GM19240 (cell line): ENCODE results near the gene F13A1.

Experiments
- DNase-seq: peaks from one replicate; pipeline ENCODE4 v3.0.0; 2011; ENCODE audit warnings: low spot score; ENCODE audit not compliant: insufficient read length

The F13A1 gene

DNA sequence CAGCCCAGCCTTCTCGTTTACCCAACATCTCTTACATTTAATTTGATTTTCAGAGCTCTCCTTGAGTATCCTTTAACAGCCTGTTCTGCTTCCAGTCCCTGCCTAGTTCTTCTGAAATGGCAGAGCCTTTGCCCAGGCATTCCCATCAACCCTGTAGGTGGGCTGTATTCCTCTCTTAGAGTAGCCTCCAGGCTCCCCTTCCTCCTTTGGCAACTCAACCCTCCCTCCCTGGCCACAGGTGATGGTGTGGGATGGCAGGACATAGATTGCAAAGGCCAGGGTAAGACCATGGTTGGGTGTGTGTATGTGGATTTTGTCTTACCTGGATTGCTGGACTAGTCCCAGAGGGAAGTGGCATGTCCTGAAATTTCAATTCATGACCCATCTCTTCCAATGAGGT, 125.4 kb downstream of the F13A1 start:
- DNase-seq = no peak

DNA sequence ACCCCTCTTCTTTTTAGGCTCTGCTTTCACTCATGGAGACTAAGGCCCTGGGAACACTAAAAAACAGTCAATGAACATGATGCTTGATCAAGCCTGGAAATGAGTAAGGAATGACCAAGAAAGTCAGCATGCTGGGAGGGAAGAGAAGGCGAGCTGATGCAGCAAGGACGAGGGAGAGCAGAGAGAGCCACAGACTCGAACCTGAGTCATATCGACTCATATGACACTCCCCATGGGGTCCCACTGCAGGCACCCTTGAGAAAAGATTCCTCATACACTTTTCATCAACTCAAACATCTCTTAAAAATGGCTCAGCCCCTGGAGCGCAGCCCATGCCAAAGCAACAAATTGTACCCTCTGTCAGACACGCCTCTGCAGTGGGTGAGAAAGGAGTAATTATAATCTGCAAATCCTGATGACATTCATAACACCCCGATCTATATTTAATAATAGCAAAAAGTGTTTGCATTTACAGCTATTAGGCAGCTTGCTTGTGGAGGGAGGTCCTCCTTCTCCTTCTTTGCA, 127.2 kb downstream of the F13A1 start:
- DNase-seq = no peak

DNA sequence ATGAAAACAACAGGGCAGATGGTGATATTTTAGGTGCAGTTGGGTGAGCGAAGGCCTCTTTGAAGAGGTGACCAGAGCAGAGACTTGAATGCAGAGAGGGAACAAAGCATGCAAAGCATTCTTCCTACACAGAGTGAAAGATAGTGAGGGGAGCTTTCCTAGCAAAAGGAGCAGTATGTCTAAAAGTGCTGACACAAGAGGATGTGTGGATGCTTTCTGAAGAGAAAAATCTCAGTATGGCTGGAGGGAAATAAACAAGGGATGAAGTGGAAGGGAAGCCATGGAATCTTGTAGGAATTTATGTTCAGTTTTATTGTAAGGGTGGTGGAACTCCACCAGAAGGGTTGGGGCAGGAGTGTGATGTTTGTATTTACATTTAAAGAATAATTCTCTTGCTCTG, 128.6 kb downstream of the F13A1 start:
- DNase-seq = no peak

DNA sequence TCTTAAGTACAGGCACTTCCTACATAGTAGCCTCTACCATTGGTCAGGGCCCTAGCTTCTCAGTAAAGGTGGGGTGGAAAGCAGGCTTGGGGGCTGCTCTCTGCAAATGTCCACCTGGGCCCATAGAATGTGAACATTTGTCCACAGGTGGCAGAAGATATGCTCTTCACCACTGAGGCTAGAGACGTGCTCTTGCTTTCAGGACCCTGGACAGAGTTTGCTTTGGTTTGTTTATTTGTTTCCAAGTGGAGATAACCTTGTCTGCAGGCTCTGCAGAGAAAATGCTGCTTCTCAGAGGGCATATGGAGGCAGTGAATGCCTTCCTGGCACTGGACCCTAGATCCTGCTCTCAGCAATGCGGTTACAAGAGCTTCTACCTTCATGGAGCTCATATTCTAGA, 129.0 kb downstream of the F13A1 start:
- DNase-seq = no peak

DNA sequence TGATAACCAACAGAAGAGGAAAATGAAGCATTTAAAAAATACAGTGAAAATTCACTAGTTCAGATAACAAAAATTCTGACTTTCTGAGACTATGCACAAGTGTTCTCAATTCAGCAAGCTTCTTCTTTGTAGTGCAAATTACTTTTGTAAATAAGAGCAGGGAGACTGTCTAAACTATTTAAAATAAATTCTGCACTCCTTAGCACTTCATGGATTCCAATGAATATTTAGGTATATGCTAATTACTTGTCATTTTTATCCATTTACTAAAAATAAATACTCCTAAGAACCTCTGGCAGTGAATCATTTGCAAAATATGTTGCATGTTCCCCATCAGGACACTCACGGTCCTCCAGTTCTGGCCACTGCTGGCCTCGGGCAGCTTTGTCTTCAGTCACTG, 139.8 kb downstream of the F13A1 start:
- DNase-seq = no peak

DNA sequence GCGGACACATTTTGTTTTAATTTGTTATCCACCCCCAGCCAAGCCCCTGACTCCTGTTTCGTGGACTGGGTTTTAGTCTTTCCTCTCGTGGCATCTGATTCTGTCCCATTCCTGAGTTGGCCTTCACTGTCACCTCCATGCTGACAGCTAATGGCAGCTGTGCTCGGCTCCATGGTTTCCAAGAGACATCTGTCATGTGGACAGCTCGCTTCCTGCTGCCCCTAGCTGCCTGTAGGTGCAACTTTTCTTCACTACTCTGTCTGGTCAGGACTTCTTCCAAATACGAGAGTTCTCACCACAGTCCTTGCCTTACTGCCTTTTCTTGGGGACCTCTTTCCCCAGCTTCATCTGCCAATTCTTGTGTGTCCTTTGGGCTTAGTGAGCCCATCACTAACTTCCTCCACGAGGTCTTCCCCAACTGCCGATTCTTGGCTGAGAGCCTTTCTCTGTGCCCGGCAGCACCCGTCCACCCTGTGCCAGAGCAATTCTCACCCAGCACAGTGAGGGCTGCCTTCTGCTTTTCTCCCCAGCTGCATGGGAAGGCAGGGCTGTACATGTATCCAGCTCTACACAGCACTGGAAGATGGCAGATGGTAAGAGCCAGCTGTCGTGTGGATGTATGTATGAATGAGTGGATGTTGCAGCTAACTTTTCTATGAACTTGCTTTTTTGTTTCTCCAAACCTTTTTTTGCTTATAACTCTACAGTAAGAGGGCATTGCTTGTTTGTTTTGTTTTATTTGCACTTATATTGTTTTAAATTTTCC, 140.4 kb downstream of the F13A1 start:
- no peak for DNase-seq

DNA sequence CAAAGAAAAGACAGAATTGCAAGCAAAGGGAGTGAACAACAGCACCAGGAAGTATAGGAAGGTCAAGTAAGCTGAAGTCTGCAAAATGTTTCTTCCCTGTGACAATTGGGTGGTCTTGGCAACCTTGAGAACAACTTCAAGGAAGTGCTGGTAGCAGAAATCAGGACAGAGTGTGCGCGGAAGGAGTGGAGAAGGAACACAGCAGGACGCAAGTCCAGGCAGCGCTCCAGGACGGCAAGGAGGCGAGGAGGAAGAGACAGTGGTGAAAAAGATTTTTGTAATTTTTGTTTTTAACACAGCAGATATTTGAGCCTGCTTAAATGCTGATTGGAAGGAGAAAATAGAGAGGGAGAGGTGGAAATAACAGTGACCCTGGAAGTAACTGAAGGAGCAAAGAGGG, 141.7 kb downstream of the F13A1 start:
- no peak for DNase-seq

DNA sequence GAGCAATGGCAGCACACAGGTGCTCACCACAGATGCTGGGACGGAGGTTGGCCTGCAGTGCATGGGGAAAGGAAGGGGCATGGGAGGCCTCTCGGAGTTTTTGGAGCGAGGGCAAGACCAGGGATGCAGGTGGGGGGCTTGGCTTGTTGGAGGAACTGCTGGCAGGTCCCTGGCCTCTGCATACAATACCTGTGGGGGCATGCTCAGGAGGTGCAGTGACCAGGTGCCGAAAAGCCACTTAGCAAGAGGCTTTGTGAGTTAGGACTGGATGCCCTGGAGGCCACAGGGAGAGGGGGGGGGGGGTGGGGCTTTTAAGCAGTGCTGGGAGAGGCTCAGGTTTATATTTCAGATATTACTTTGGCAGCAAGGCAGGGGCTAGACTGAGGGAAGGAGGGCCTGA, 142.7 kb downstream of the F13A1 start:
- no peak for DNase-seq

DNA sequence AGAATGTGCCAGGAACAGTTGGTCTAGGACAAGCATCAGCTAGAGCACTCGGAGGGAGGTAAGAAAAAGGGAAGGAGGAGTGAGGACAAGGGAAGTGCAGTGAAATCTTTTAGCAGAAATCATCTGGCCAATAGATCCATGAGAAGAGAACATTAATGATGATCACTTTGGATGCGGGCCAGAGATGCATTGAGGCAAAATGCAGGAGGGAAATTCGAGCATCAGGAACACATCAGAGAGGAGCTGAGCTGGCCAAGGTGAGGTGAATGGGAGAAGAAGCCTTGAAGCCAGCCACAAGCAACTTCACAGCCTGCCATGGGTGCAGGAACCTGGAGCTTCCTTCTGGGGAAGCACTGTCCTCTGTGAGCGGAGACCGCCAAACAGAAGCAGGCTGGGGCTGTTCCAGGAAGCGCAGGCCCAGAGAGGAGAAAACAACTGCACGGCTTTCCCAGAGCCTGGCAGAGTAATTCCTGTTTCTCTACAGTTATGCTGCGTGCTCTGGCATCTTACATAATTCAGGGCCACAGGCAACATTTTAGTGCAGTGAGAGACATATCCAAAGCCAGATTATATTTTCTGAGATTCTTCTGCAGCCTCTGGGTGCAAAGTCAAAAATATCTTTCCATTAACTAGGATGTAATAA, 143.8 kb downstream of the F13A1 start:
- DNase-seq = no peak

DNA sequence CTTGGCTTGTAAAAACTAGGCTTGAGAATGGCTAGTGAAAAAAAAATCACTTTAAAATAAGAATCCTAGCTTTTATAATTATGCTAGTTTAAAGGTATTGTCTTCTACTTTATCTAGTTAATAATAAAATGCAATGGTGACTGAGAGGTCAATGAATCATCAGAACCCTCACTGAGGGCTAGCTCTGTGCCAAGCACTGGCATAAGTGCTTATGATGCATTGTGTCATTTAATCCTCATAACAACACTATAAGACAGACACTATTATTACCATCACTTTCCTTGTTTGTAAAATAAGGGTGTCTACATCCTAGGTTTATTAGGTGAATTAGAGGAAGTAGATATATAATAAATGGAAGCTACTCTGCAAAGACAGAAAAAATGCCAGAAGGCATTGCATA, 144.3 kb downstream of the F13A1 start:
- DNase-seq = no peak

DNA sequence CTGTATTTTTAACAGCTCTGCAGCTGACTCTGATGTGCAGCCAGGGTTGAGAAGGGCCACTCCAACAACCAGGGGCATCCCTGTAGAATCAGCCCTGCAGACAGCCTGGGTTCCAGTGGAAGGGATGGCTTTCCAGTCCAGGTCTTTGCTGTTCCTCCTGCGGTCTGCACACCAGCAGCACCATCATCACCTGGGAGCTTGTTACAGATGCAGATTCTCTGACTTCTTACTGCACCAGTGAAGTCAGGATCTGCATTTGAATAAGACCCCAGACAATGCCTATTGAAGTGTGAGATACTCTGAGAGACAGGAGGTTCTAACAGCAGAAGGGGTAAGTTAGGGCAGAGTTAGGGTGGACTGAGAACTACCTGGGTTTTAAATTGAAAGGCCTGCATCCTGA, 151.3 kb downstream of the F13A1 start:
- DNase-seq = no peak

DNA sequence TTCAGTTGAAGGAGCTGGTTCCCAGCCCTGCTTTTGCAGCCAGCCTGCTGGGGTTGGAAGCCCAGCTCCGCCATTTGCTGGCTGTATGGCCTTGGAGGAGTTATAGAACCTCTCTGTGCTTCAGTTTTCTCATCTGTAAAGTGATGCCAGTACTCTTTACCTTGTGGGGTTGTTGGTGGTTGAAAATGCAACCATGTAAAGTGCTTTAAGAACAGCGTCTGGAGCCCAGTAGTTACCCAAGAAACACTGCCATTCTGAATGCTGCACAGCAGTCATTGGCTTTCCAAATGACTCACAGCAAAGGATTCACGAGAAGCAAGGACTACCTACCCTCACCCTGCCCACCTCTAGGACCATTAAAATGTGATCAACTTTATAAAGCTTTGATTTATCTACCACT, 154.4 kb downstream of the F13A1 start:
- DNase-seq = no peak

DNA sequence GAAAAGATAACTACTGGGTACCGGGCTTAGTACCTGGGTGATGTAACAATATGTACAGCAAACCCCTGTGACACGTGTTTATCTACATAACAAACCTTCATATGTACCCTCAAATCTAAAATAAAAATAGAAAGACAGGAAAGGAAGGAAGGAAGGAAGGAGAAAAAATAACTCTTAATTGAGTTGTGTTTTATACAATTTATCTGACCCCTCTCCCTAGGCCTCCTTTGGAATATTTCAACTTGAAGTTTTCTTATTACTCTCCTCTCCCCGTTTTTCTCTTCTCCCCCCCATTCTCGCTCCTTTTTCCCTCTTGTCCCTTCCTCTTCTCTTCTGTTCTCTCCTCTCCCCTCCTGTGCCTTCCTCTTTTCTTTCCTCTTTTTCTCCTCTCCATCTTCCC, 156.1 kb downstream of the F13A1 start:
- DNase-seq = no peak

DNA sequence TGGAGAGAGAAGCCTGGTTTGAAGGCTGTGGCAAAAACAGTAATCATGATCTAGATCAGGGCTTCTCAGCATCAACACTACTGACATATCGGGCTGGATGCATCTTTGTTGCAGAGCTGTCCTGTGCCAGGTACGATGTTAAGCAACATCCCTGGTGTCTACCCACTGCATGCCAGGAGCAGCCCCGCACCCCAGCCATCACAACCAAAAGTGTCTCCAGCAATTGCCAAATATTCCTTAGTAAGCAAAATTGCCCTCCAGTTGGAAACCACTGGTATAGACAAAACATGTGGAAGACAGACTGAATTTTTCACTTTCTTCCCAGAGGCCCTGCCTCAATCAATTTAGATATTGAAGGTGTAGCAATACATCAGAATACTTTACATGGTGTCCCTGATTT, 166.1 kb downstream of the F13A1 start:
- DNase-seq = no peak

DNA sequence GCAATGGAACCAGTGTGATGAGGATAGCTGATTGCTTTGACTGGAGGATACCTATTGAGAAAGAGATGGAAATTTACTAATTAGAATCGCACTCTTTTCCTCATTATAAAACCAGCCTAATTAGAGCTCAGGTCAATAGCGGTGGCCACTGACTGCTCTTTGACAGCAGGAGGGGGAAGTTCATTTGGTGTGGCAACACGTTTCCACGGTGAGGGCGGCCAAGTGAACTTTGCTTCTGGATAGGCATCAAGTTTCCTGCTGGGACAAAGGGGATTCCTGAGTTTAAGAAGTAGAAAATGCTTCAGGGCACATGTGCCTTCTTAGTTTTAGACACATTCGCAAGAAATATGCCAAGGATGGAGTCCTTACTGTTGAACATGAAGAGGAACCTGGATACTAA, 168.4 kb downstream of the F13A1 start:
- DNase-seq = no peak

DNA sequence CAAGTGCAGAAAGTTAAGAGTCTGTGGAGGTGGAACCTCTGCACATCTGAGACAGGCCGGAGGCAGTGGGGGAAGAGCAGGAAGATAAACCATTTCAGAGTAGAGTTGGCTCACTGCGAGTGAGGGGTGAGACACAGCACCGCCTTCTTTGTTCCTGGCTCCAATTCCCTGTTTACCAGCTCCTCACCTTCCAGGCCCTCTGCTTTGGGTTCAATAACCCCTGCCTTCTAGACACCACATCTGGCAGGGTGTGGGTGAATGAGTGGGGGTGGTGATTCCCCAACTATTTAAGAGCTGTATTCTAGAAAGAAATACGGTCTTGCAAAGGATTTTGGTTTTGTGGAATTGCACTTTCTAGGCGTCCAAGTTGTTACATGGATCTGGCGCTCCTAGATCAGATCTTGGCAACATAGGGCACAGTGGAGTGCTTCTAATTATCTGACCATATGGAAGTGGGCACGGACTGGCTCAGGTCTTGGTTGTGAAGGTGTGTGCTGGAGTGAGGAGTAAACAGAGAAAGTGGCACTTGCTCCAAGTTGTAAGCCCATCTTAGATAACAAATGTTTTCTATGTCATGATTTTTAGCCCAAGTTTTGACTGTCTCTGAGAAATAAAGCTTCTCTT, 172.2 kb downstream of the F13A1 start:
- no peak for DNase-seq

DNA sequence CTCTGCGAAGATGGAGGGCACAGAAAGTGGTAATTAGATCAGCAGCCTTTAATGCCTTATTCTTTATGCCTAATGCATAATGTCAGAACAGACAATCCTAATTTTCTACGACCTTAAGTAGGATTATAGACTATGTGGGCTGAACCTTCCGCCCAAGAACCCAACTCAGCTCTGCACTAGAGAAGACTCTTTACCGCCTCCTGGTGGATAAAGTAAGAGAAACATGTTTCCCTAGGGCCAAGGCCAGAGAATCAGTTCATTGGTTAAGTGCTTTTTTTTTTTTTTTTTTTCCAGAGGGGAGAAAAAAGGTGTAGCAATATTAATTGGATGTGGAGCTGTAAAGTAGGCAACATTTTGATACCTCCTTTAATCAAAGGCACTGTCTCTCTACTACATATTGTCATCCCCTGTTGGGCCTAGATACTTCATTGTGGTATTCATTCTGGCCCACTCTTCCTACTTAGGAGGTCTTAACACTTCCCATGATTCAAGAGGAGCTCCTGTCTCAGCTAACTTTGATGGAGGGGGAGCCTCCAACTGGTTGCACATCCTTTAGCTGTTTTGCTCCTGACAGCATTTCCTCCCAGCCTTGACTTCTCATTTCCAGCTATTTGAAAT, 188.9 kb downstream of the F13A1 start:
- DNase-seq = peak; percentile 33

DNA sequence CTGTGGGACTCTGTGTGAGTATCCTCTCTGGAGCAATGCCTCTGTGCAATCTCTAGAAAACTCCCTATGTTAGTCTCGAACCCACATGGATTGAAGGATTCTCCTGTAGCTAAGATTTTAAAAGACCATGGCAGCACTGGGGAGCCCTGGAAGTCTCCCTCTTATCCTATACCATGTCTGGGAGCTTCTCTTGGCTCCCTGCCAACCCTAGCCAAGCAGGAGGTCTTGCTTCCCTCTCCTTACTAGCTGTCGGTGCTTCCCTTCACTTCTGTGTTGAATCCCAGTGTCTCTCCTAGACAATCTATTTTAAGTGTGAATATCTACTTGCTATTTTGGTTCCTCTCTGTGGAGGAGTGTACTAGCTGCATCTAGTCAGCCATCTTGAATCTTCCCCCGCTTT, 195.0 kb downstream of the F13A1 start:
- no peak for DNase-seq

DNA sequence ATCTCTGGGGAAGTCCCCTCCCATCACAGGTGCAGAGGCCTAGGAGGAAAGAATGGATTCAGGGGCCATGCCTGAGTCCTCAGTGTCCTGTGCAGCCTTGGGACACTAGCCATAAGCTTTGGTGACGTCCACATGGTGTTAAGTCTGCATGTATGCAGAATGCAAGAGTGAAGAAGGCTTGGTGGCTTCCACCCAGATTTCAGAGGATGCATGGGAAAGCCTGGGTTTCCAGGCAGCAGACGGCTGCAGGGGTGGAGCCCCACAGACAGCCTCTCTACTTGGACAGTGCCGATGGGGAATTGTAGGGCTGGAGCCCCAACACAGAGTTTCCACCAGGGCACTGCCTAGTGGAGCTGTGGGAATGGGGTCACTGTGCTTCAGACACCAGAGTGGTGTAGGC, 196.7 kb downstream of the F13A1 start:
- no peak for DNase-seq

DNA sequence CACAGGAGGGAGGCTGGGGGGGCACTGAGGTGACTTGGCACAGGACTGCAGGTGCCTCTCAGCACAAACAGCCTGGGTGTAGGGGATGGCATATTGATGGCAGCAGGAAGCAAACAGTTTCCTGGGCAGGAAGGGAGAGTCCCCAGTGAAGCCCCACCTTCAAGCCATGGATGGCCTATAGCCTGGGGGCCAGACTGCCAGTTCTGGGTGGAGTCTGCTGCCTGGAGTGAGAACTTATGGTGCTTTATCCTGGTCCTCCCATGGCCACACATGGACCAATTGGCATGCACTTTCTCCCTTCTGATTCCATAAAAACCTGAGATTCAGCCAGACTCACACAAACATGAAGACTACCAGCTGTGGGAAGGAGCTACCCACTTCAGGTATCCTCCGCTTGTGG, 198.5 kb downstream of the F13A1 start:
- no peak for DNase-seq

DNA sequence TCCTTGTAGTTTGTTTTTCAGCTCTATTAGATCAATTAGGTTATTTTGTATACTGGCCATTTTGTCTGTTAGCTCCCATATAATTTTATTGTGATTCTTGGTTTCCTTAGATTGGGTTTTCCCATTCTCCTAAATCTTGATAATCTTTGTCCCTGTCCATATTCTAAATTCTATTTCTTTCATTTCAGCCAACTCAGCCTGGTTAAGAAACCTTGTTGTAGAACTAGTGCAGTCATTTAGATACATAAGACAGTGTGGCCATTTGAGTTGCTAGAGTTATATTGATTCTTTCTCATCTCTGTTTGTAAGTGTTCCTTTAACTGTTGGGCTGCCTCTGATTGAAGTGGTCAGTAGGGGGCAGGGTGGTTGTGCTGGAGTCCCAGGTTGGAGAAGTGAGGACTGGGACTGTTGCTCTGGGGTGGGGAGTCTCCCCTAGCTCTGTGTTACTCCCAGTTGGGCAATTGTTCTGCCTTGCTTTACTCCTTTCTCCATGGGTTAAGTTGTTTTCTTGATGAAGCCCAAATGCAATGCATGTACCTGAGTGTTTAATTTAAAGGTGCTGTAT, 214.9 kb downstream of the F13A1 start:
- no peak for DNase-seq
